Measurements from ENCODE around the gene RBM17.

- TF ChIP-seq CTCF (IDR thresholded peaks at IDR 0.05) = no peak
- TF ChIP-seq POLR2A (IDR thresholded peaks at IDR 0.05) = no peak
These were observed 20.8 kb upstream of the RBM17 start for GRCh38 chr10:6068006-6068405.

Measured in thyroid gland (tissue), 4 donors.